Measurements from ENCODE around the gene HMGCS1.
"Not testable (repeated sequence)": the region's sequence is repeated elsewhere in the genome, so short reads cannot be mapped to it uniquely, and the experiment has no call there.

Gene HMGCS1

GRCh38 chr5:43336159-43336558, 22.9 kb upstream of the HMGCS1 start:
- ChIA-PET POLR2A (no interaction called here), CTCF (no interaction called here)
- DNase-seq (ENCODE audit: extremely low spot score) = no peak
- TF ChIP-seq SP1 (IDR thresholded peaks at IDR 0.05) (no peak), CTBP1 (IDR thresholded peaks at IDR 0.05; ENCODE audit: borderline replicate concordance) (no peak), FOXM1 (IDR thresholded peaks at IDR 0.05; ENCODE audit: borderline replicate concordance) (no peak), BHLHE40 (IDR thresholded peaks at IDR 0.05; ENCODE audit: borderline replicate concordance) (no peak), NFRKB (IDR thresholded peaks at IDR 0.05) (no peak), L3MBTL2 (conservative IDR thresholded peaks at IDR 0.05) (no peak), SUZ12 (IDR thresholded peaks at IDR 0.05) (no peak), FOXA1 (IDR thresholded peaks at IDR 0.05) (no peak), ELF4 (IDR thresholded peaks at IDR 0.05) (no peak), HDGF (IDR thresholded peaks at IDR 0.05; ENCODE audit: borderline replicate concordance) (no peak)

GRCh38 chr5:43335681-43336080, 22.5 kb upstream of the HMGCS1 start:
- POLR2A ChIA-PET = no interaction called here
- CTCF ChIA-PET = no interaction called here
- TF ChIP-seq PKNOX1 (IDR thresholded peaks at IDR 0.05) (no peak), LEF1 (IDR thresholded peaks at IDR 0.05; ENCODE audit: borderline replicate concordance) (no peak), HDGF (IDR thresholded peaks at IDR 0.05; ENCODE audit: borderline replicate concordance) (no peak), SUZ12 (IDR thresholded peaks at IDR 0.05) (no peak), TARDBP (IDR thresholded peaks at IDR 0.05) (no peak), ARNT (IDR thresholded peaks at IDR 0.05) (no peak), L3MBTL2 (conservative IDR thresholded peaks at IDR 0.05) (no peak), FOXA1 (IDR thresholded peaks at IDR 0.05) (no peak), ZNF384 (IDR thresholded peaks at IDR 0.05) (no peak), BHLHE40 (IDR thresholded peaks at IDR 0.05; ENCODE audit: borderline replicate concordance) (no peak), ELF4 (IDR thresholded peaks at IDR 0.05) (no peak), FOXM1 (IDR thresholded peaks at IDR 0.05; ENCODE audit: borderline replicate concordance) (no peak), NFRKB (IDR thresholded peaks at IDR 0.05) (no peak), SP1 (IDR thresholded peaks at IDR 0.05) (no peak)
- DNase-seq (ENCODE audit: extremely low spot score) = no peak

- POLR2A ChIA-PET = no interaction called here
Measured at GRCh38 chr5:43332401-43332800, 19.2 kb upstream of the HMGCS1 start.

GRCh38 chr5:43325624-43326023, 12.4 kb upstream of the HMGCS1 start:
- CTCF ChIA-PET; DNase-seq (ENCODE audit: extremely low spot score); POLR2A ChIA-PET: not testable (repeated sequence)

More at GRCh38 chr5:43332401-43332800, 19.2 kb upstream of the HMGCS1 start:
- CTCF ChIA-PET = no interaction called here
- DNase-seq (ENCODE audit: extremely low spot score) = no peak
- no peak for TF ChIP-seq CTBP1 (IDR thresholded peaks at IDR 0.05; ENCODE audit: borderline replicate concordance)
- TF ChIP-seq SP1 (IDR thresholded peaks at IDR 0.05) = no peak
- TF ChIP-seq BHLHE40 (IDR thresholded peaks at IDR 0.05; ENCODE audit: borderline replicate concordance) = no peak
- no peak for TF ChIP-seq ARNT (IDR thresholded peaks at IDR 0.05)
- TF ChIP-seq ZNF384 (IDR thresholded peaks at IDR 0.05) = no peak
- TF ChIP-seq FOXA1 (IDR thresholded peaks at IDR 0.05) = no peak
- TF ChIP-seq ELF4 (IDR thresholded peaks at IDR 0.05) = no peak
- no peak for TF ChIP-seq TARDBP (IDR thresholded peaks at IDR 0.05)
- no peak for TF ChIP-seq FOXK2 (IDR thresholded peaks at IDR 0.05)
- TF ChIP-seq NFRKB (IDR thresholded peaks at IDR 0.05) = no peak
- TF ChIP-seq HDGF (IDR thresholded peaks at IDR 0.05; ENCODE audit: borderline replicate concordance) = no peak

- DNase-seq (ENCODE audit: extremely low spot score); CTCF ChIA-PET; POLR2A ChIA-PET: not testable (repeated sequence)
Measured at GRCh38 chr5:43323488-43323887, 10.3 kb upstream of the HMGCS1 start.

- ChIA-PET CTCF (no interaction called here), POLR2A (no interaction called here)
- DNase-seq (ENCODE audit: extremely low spot score) = no peak
- TF ChIP-seq SP1 (IDR thresholded peaks at IDR 0.05) (no peak), ZNF384 (IDR thresholded peaks at IDR 0.05) (no peak), ARNT (IDR thresholded peaks at IDR 0.05) (no peak), L3MBTL2 (conservative IDR thresholded peaks at IDR 0.05) (no peak), ELF4 (IDR thresholded peaks at IDR 0.05) (no peak), LEF1 (IDR thresholded peaks at IDR 0.05; ENCODE audit: borderline replicate concordance) (no peak), TARDBP (IDR thresholded peaks at IDR 0.05) (no peak), BHLHE40 (IDR thresholded peaks at IDR 0.05; ENCODE audit: borderline replicate concordance) (no peak), SUZ12 (IDR thresholded peaks at IDR 0.05) (no peak), HDGF (IDR thresholded peaks at IDR 0.05; ENCODE audit: borderline replicate concordance) (no peak), FOXA1 (IDR thresholded peaks at IDR 0.05) (no peak), FOXK2 (IDR thresholded peaks at IDR 0.05) (no peak), NFRKB (IDR thresholded peaks at IDR 0.05) (no peak)
Measured at GRCh38 chr5:43320846-43321245, 7.6 kb upstream of the HMGCS1 start.

GRCh38 chr5:43316421-43316820, 3.2 kb upstream of the HMGCS1 start:
- no peak for DNase-seq (ENCODE audit: extremely low spot score)
- ChIA-PET POLR2A (interaction anchor here (1.2 kb wide), 1 partner anchor 196 kb away, joined by 4 read pairs; the partner anchor contains the start of gene ZNF131), CTCF (no interaction called here)
- TF ChIP-seq LEF1 (IDR thresholded peaks at IDR 0.05; ENCODE audit: borderline replicate concordance) = no peak
- no peak for TF ChIP-seq SP1 (IDR thresholded peaks at IDR 0.05)
- no peak for TF ChIP-seq HDGF (IDR thresholded peaks at IDR 0.05; ENCODE audit: borderline replicate concordance)
- TF ChIP-seq ARNT (IDR thresholded peaks at IDR 0.05) = no peak
- no peak for TF ChIP-seq FOXM1 (IDR thresholded peaks at IDR 0.05; ENCODE audit: borderline replicate concordance)
- TF ChIP-seq BHLHE40 (IDR thresholded peaks at IDR 0.05; ENCODE audit: borderline replicate concordance) = no peak
- TF ChIP-seq CTBP1 (IDR thresholded peaks at IDR 0.05; ENCODE audit: borderline replicate concordance) = no peak
- TF ChIP-seq NFRKB (IDR thresholded peaks at IDR 0.05) = no peak
- TF ChIP-seq SUZ12 (IDR thresholded peaks at IDR 0.05) = no peak

GRCh38 chr5:43315682-43316081, 2.5 kb upstream of the HMGCS1 start:
- POLR2A ChIA-PET = no interaction called here
- TF ChIP-seq CTBP1 (IDR thresholded peaks at IDR 0.05; ENCODE audit: borderline replicate concordance) = no peak
- TF ChIP-seq HDGF (IDR thresholded peaks at IDR 0.05; ENCODE audit: borderline replicate concordance) = no peak
- TF ChIP-seq L3MBTL2 (conservative IDR thresholded peaks at IDR 0.05) = no peak
- TF ChIP-seq BHLHE40 (IDR thresholded peaks at IDR 0.05; ENCODE audit: borderline replicate concordance) = no peak
- no peak for TF ChIP-seq NFRKB (IDR thresholded peaks at IDR 0.05)
- TF ChIP-seq ZNF384 (IDR thresholded peaks at IDR 0.05) = no peak
- TF ChIP-seq FOXK2 (IDR thresholded peaks at IDR 0.05) = no peak
- no peak for TF ChIP-seq PKNOX1 (IDR thresholded peaks at IDR 0.05)
- TF ChIP-seq FOXA1 (IDR thresholded peaks at IDR 0.05) = no peak
- no peak for TF ChIP-seq FOXM1 (IDR thresholded peaks at IDR 0.05; ENCODE audit: borderline replicate concordance)
- TF ChIP-seq TARDBP (IDR thresholded peaks at IDR 0.05) = no peak
- TF ChIP-seq LEF1 (IDR thresholded peaks at IDR 0.05; ENCODE audit: borderline replicate concordance) = no peak
- CTCF ChIA-PET = no interaction called here

More at GRCh38 chr5:43315682-43316081, 2.5 kb upstream of the HMGCS1 start:
- no peak for DNase-seq (ENCODE audit: extremely low spot score)

Data from HEK293T (cell line).